Measurements from ENCODE around the gene TMX2.

- TF ChIP-seq POLR2AphosphoS5 (IDR thresholded peaks at IDR 0.05) (no peak), CTCF (IDR thresholded peaks at IDR 0.05; ENCODE audit: poor library complexity, severe bottlenecking) (no peak), EP300 (conservative IDR thresholded peaks at IDR 0.05; ENCODE audit: poor library complexity, severe bottlenecking) (no peak), MXI1 (conservative IDR thresholded peaks at IDR 0.05; ENCODE audit: poor library complexity, severe bottlenecking) (no peak), TAF1 (IDR thresholded peaks at IDR 0.05; ENCODE audit: low read depth) (no peak), REST (IDR thresholded peaks at IDR 0.05; ENCODE audit: borderline replicate concordance) (no peak), EZH2 (IDR thresholded peaks at IDR 0.05; ENCODE audit: borderline replicate concordance, insufficient read depth, low read length, poor library complexity, severe bottlenecking) (no peak), RAD21 (conservative IDR thresholded peaks at IDR 0.05) (no peak)
These were observed 16.4 kb downstream of the TMX2 start for GRCh38 chr11:57728829-57729228.
